Neural cell (in vitro differentiated cells): ENCODE measurements around the gene LZTS2. TPM values are rescaled to one million over a fixed set of nuclear protein-coding genes. Genes with fewer than 3 reads are reported as not detected.

Source experiments
- H2AFZ ChIP-seq: fragments of 200-600, 300-800 bp; sonication (generic), shearing (Covaris generic); 2 replicates; pipeline ENCODE4 v1.6.0; 2014; ENCODE audit warnings: low read depth, mild to moderate bottlenecking, antibody characterized with exemption, low read length, moderate library complexity
- H3F3A ChIP-seq: fragments of 200-600 bp; shearing (Covaris generic); 2 replicates; pipeline ENCODE4 v1.6.1; 2016; ENCODE audit warnings: mild to moderate bottlenecking, moderate library complexity, mixed read lengths, antibody characterized with exemption, low read length; ENCODE audit not compliant: insufficient read depth, poor library complexity, severe bottlenecking
- H3K27ac ChIP-seq: fragments of 200-600, 300-800 bp; sonication (generic), shearing (Covaris generic); 2 replicates; pipeline ENCODE4 v1.5.1; 2014; ENCODE audit warnings: mild to moderate bottlenecking, low read length, moderate library complexity
- H3K27me3 ChIP-seq: fragments of 300-800, 200-600 bp; sonication (generic), shearing (Covaris generic); 2 replicates; pipeline ENCODE4 v1.6.0; 2014; ENCODE audit warnings: mild to moderate bottlenecking, low read depth, low read length, moderate library complexity; ENCODE audit not compliant: insufficient read depth
- H3K36me3 ChIP-seq: fragments of 300-800, 200-600 bp; sonication (generic), shearing (Covaris generic); 2 replicates; pipeline ENCODE4 v1.5.1; 2014; ENCODE audit warnings: mild to moderate bottlenecking, antibody characterized with exemption, low read length, moderate library complexity; ENCODE audit not compliant: insufficient read depth
- H3K4me2 ChIP-seq: fragments of 300-800, 200-600 bp; sonication (generic), shearing (Covaris generic); 2 replicates; pipeline ENCODE4 v1.6.0; 2014; ENCODE audit warnings: mild to moderate bottlenecking, low read length
- H3K4me3 ChIP-seq: fragments of 300-800, 200-600 bp; sonication (generic), shearing (Covaris generic); 2 replicates; pipeline ENCODE4 v1.5.1; 2014; ENCODE audit warnings: mild to moderate bottlenecking, low read length, moderate library complexity
- H3K79me2 ChIP-seq: fragments of 200-600 bp; shearing (Covaris generic); replicated peaks from 2 replicates; pipeline ENCODE4 v1.6.0; 2014; ENCODE audit warnings: mild to moderate bottlenecking, low read length, moderate library complexity; ENCODE audit not compliant: insufficient read depth
- H3K9ac ChIP-seq: fragments of 300-800, 200-600 bp; sonication (generic), shearing (Covaris generic); 2 replicates; pipeline ENCODE4 v1.6.1; 2016; ENCODE audit warnings: mild to moderate bottlenecking, low read length, mixed read lengths
- H3K9me2 ChIP-seq: fragments of 200-600 bp; shearing (Covaris generic); 2 replicates; pipeline ENCODE4 v1.6.1; 2016; ENCODE audit warnings: mild to moderate bottlenecking, low read length, mixed read lengths; ENCODE audit not compliant: insufficient read depth
- H3K9me3 ChIP-seq: fragments of 200-600, 300-800 bp; sonication (generic), shearing (Covaris generic); 2 replicates; pipeline ENCODE4 v1.6.1; 2016; ENCODE audit warnings: mild to moderate bottlenecking, mixed run types, low read length, moderate library complexity, mixed read lengths
- H4K20me1 ChIP-seq: fragments of 200-600 bp; shearing (Covaris generic); 2 replicates; pipeline ENCODE4 v1.6.1; 2016; ENCODE audit warnings: mild to moderate bottlenecking, mixed run types; ENCODE audit not compliant: insufficient read depth
- CTCF ChIP-seq: fragments of 450-650 bp; IDR thresholded peaks from 2 replicates; pipeline ENCODE4 v1.5.1; 2014; ENCODE audit warnings: antibody characterized with exemption, mild to moderate bottlenecking, moderate library complexity; ENCODE audit not compliant: poor library complexity, severe bottlenecking
- EP300 ChIP-seq: fragments of 450-650 bp; conservative IDR thresholded peaks from 2 replicates; pipeline ENCODE4 v1.6.1; 2014; ENCODE audit warnings: antibody characterized with exemption, mild to moderate bottlenecking, moderate library complexity; ENCODE audit not compliant: poor library complexity, severe bottlenecking
- EZH2 ChIP-seq: fragments of 200-600, 300-800 bp; shearing (Covaris generic), sonication (generic); IDR thresholded peaks from 2 replicates; pipeline ENCODE4 v1.6.1; 2014; ENCODE audit warnings: antibody characterized with exemption, low read length, borderline replicate concordance, mild to moderate bottlenecking; ENCODE audit not compliant: insufficient read depth, poor library complexity, severe bottlenecking
- MXI1 ChIP-seq: fragments of 450-650 bp; conservative IDR thresholded peaks from 2 replicates; pipeline ENCODE4 v1.6.1; 2014; ENCODE audit warnings: antibody characterized with exemption, mild to moderate bottlenecking; ENCODE audit not compliant: poor library complexity, severe bottlenecking
- POLR2AphosphoS5 ChIP-seq: IDR thresholded peaks from 2 replicates; pipeline ENCODE4 v1.6.1; 2012
- RAD21 ChIP-seq: fragments of 450-650 bp; conservative IDR thresholded peaks from 2 replicates; pipeline ENCODE4 v1.6.1; 2014; ENCODE audit warnings: antibody characterized with exemption, mild to moderate bottlenecking, moderate library complexity
- REST ChIP-seq: IDR thresholded peaks from 2 replicates; pipeline ENCODE4 v1.6.1; 2012; ENCODE audit warnings: borderline replicate concordance
- SMC3 ChIP-seq: fragments of 450-650 bp; conservative IDR thresholded peaks from 2 replicates; pipeline ENCODE4 v1.6.1; 2014; ENCODE audit warnings: antibody characterized with exemption, mild to moderate bottlenecking, moderate library complexity; ENCODE audit not compliant: poor library complexity
- TAF1 ChIP-seq: IDR thresholded peaks from 2 replicates; pipeline ENCODE4 v1.6.1; 2012; ENCODE audit warnings: low read depth
- polyA plus RNA-seq: library from polyadenylated mRNA; depleted of rRNA; stranded (reverse); fragments of >200 nt; gene quantifications from 2 replicates; pipeline ENCODE4 v1.2.3, GENCODE V29; 2014

The LZTS2 gene
- polyA plus RNA-seq, 1 donor from 2014 or later, result 40.1 TPM

GRCh38 chr10:101002456-101002855, 2.8 kb downstream of the LZTS2 start:
- Histone ChIP-seq H4K20me1 (no peaks in the 10 kb centered on the region), H3F3A (no peaks in the 10 kb centered on the region), H3K27ac (no peak overlapping the region), H3K9me2 (no peaks in the 10 kb centered on the region), H3K9ac (no peak overlapping the region), H3K4me3 (no peak overlapping the region), H3K9me3 (no peaks in the 10 kb centered on the region), H3K27me3 (peaks cover 3% of the 10 kb centered on the region), H3K79me2 (peaks cover 22% of the 10 kb centered on the region), H3K4me2 (no peak overlapping the region), H3K36me3 (no peaks in the 10 kb centered on the region), H2AFZ (no peak overlapping the region)
- no peak for TF ChIP-seq EP300
- TF ChIP-seq TAF1, result no peak
- TF ChIP-seq REST, result no peak
- TF ChIP-seq SMC3, result no peak
- no peak for TF ChIP-seq CTCF
- no peak for TF ChIP-seq RAD21
- TF ChIP-seq EZH2, result no peak
- TF ChIP-seq POLR2AphosphoS5, result no peak
- no peak for TF ChIP-seq MXI1

GRCh38 chr10:101003639-101004206, 4.1 kb downstream of the LZTS2 start:
- no peaks in the 10 kb centered on the region for H3F3A ChIP-seq

More at GRCh38 chr10:101003639-101004206, 4.1 kb downstream of the LZTS2 start:
- no peaks in the 10 kb centered on the region for H3K27me3 ChIP-seq
- H3K36me3 ChIP-seq, result no peaks in the 10 kb centered on the region
- H3K27ac ChIP-seq, result no peak overlapping the region
- no peak overlapping the region for H2AFZ ChIP-seq
- H3K9me2 ChIP-seq, result no peaks in the 10 kb centered on the region
- H3K9me3 ChIP-seq, result no peaks in the 10 kb centered on the region
- no peak overlapping the region for H3K9ac ChIP-seq
- H3K4me3 ChIP-seq, result no peak overlapping the region
- peaks cover 22% of the 10 kb centered on the region for H3K79me2 ChIP-seq
- no peaks in the 10 kb centered on the region for H4K20me1 ChIP-seq
- H3K4me2 ChIP-seq, result no peak overlapping the region
- no peak for TF ChIP-seq EZH2
- no peak for TF ChIP-seq MXI1
- TF ChIP-seq SMC3, result no peak
- no peak for TF ChIP-seq TAF1
- TF ChIP-seq POLR2AphosphoS5, result no peak
- no peak for TF ChIP-seq EP300
- TF ChIP-seq RAD21, result no peak
- no peak for TF ChIP-seq CTCF
- no peak for TF ChIP-seq REST
